ENCODE results near the gene NOL3.

GRCh38 chr16:67156143-67156844, 14.0 kb upstream of the NOL3 start:
- TF ChIP-seq CTCF (IDR thresholded peaks at IDR 0.05) (no peak), POLR2A (IDR thresholded peaks at IDR 0.05) (no peak)
